RWPE1 (cell line): ENCODE measurements around the gene KCNJ2.

Experiments used
- CTCF ChIA-PET: fragments of 350-600 bp; sonication (Branson Sonifier 250); formaldehyde crosslinking; extraction: SDS; loops from one replicate; lab custom pipeline; 2021; lab: Yijun Ruan, JAX
- POLR2A ChIA-PET: fragments of 400-600 bp; formaldehyde crosslinking; extraction: SDS; loops from one replicate; lab custom pipeline; 2020; ENCODE audit warnings: antibody characterized with exemption; ENCODE audit not compliant: low non-redundant PET; lab: Yijun Ruan, JAX
- DNase-seq: peaks from one replicate; pipeline ENCODE4 v3.0.0; 2012; ENCODE audit warnings: low spot score
- H3K27ac ChIP-seq: fragments of 450-650 bp; 2 replicates; pipeline ENCODE4 v1.5.1; 2017
- CTCF ChIP-seq: fragments of 450-650 bp; conservative IDR thresholded peaks from 2 replicates; pipeline ENCODE4 v1.5.1; 2017; ENCODE audit warnings: low read depth, mild to moderate bottlenecking

Gene KCNJ2

DNA sequence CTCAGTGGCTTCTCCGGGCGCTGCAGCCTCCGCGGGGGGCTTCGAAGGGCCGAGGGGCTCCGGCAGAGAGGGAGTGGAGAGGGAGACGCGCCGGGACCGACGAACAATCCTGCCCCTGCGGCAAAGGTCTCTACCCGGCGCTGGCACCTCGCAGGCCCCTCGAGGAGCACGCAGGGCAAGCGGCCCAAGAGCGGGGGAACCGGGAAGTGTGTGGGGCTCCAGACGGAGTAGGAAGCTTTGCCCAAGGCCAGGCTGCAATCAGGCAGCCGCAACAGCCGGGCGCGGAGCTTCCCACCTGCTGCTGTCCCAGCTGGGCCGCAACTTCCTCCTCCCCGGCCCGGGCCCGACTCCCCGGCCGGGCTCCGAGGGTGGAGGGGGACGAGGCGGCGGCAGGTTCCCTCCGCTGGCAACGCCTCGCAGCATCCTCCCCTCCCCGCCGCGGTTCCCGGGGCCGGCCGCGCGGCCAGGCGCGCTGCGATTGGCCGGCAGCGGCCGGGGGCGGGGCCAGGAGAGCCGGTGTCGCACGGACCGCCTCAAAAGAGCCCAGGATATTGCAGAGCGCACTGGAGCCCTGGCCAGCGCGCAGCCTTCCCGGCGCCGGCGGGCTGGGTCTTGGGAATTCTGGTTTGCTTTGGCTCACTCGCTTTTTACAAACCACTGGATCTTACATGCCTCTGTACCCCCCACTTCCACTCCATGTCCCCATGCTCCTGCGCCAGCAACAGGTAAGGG, at the start of gene KCNJ2:
Gene KCNJ2, plus strand, starts transcription at position 556 of the 732 bp plus-strand sequence. CDS start 5,508 bp downstream, outside the sequence.
- H3K27ac ChIP-seq: peak within 1 kb of the TSS; percentile 80
- ChIA-PET CTCF (interaction anchor here (0.6 kb wide), 1 partner anchor 59 kb away, joined by 3 read pairs; no protein-coding TSS in a partner anchor), POLR2A (no interaction called here)

DNA sequence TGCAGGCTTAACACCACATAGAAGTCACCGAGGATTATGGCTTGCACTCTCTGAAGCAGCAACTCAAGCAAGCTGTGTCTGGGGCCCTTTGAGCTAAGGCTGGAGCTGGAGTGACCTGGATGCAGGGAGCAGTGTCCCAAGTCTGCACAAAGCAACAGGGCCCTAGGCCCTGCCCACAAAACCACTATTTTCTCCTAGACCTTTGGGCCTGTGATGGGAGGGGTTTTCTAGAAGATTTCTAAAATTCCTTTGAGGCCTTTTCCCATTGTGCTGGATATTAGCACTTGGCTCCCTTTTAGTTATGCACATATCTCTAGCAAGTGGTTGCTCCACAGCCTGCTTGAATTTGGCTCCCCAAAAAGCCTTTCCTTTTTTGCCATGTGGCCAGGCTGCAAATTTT, 49.8 kb upstream of the KCNJ2 start:
- DNase-seq: no peak
- TF ChIP-seq CTCF: no peak
- H3K27ac ChIP-seq: no peak overlapping the region
- ChIA-PET CTCF (no interaction called here), POLR2A (no interaction called here)

More for the DNA sequence above, at the start of gene KCNJ2:
- DNase-seq: peak; percentile 82
- TF ChIP-seq CTCF: no peak

- ChIA-PET POLR2A (no interaction called here), CTCF (no interaction called here)
- TF ChIP-seq CTCF: no peak
- no peak overlapping the region for H3K27ac ChIP-seq
- DNase-seq: no peak
Measured at GRCh38 chr17:70119983-70120382, 49.3 kb upstream of the KCNJ2 start.

DNA sequence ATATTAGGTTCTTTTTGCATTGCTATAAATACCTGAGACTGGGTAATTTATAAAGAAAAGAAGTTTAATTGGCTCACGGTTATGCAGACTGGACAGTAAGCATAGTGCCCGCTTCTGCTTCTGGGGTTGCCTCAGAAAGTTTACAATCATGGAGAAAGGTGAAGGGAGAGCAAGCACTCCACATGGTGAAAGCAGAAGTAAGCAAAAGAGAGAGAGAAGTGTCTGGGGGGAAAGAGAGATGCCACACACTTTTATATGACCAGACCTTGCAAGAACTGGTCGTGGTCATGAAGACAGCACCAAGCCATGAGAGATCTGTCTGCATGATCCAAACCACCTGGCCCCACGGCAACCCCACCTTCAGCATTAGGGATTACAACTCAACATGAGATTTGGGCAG, 48.9 kb upstream of the KCNJ2 start:
- CTCF ChIA-PET: no interaction called here
- DNase-seq: no peak
- H3K27ac ChIP-seq: no peak overlapping the region
- no peak for TF ChIP-seq CTCF
- POLR2A ChIA-PET: no interaction called here

DNA sequence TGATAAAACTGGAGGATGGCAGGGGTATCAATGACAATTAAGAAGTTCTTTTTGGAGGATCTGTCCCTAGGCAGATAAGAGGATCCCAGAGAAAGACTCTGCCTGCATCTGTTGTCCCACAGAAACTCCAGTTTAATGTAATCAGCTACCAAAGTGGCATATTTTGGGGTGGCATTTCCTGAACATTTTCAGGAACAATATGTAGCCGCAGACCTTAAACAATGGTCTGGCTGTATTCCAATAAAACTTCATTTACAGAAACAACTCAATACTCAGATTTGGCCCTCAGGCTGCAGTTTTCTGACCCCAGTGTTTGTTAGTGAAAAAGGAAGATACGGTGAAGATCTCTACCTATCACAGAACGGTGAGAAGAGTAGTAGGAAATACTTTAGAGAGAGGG, 48.2 kb upstream of the KCNJ2 start:
- ChIA-PET CTCF (interaction anchor here (0.7 kb wide), 1 partner anchor 15 kb away, joined by 7 read pairs; no protein-coding TSS in a partner anchor), POLR2A (no interaction called here)
- no peak for TF ChIP-seq CTCF
- no peak overlapping the region for H3K27ac ChIP-seq
- DNase-seq: no peak

DNA sequence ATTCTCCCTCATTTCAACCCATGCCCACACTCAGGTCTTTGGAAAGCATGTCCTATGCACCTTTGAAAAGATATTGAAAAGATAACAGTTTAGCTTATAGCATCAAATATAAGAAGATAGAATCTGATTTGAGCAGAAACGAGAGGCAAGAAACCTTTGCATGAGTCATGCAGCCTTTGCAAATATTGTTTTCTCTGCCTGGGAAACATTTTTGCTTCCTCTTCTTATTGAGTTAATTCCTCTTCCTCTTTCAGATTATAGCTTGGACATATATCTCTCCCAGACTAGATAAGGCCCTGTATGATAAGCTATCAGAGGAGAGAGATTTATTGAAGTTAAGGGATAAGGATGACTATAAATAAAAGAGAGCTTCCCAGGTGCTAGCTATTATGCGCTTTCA, 46.1 kb upstream of the KCNJ2 start:
- POLR2A ChIA-PET: no interaction called here
- no peak for TF ChIP-seq CTCF
- H3K27ac ChIP-seq: no peak overlapping the region
- CTCF ChIA-PET: no interaction called here
- no peak for DNase-seq
